ENCODE data around the gene DDX52.
"Not testable (repeated sequence)": the region's sequence is repeated elsewhere in the genome, so short reads cannot be mapped to it uniquely, and the experiment has no call there.

DDX52 gene

GRCh38 chr17:37643118-37643766 lies at the start of gene DDX52:
Gene DDX52, minus strand, starts transcription at chr17:37643446. Its CDS starts 26 bp downstream, at chr17:37643420.
- peak; percentile 80 for DNase-seq (ENCODE audit: low read depth)

- no peak for DNase-seq (ENCODE audit: low read depth)
Measured at GRCh38 chr17:37691807-37692206, 48.6 kb upstream of the DDX52 start.

GRCh38 chr17:37689317-37689716 lies 46.1 kb upstream of the DDX52 start:
- no peak for DNase-seq (ENCODE audit: low read depth)

GRCh38 chr17:37683454-37683984 lies 40.3 kb upstream of the DDX52 start:
- no peak for DNase-seq (ENCODE audit: low read depth)

- DNase-seq (ENCODE audit: low read depth) = no peak
Measured at GRCh38 chr17:37682007-37682406, 38.8 kb upstream of the DDX52 start.

GRCh38 chr17:37679995-37680394 lies 36.7 kb upstream of the DDX52 start:
- not testable (repeated sequence) for DNase-seq (ENCODE audit: low read depth)

GRCh38 chr17:37678036-37678435 lies 34.8 kb upstream of the DDX52 start:
- no peak for DNase-seq (ENCODE audit: low read depth)

- DNase-seq (ENCODE audit: low read depth) = no peak
Measured at GRCh38 chr17:37677021-37677420, 33.8 kb upstream of the DDX52 start.

- no peak for DNase-seq (ENCODE audit: low read depth)
Measured at GRCh38 chr17:37676115-37676925, 33.1 kb upstream of the DDX52 start.

- no peak for DNase-seq (ENCODE audit: low read depth)
Measured at GRCh38 chr17:37674511-37674910, 31.3 kb upstream of the DDX52 start.

- DNase-seq (ENCODE audit: low read depth) = no peak
Measured at GRCh38 chr17:37673386-37673785, 30.1 kb upstream of the DDX52 start.

- DNase-seq (ENCODE audit: low read depth) = no peak
Measured at GRCh38 chr17:37672548-37673078, 29.4 kb upstream of the DDX52 start.

- no peak for DNase-seq (ENCODE audit: low read depth)
Measured at GRCh38 chr17:37671824-37672547, 28.7 kb upstream of the DDX52 start.

GRCh38 chr17:37671028-37671823 lies 28.0 kb upstream of the DDX52 start:
- DNase-seq (ENCODE audit: low read depth) = no peak

- no peak for DNase-seq (ENCODE audit: low read depth)
Measured at GRCh38 chr17:37667039-37667438, 23.8 kb upstream of the DDX52 start.

- no peak for DNase-seq (ENCODE audit: low read depth)
Measured at GRCh38 chr17:37664214-37664613, 21.0 kb upstream of the DDX52 start.

GRCh38 chr17:37662353-37662752 lies 19.1 kb upstream of the DDX52 start:
- no peak for DNase-seq (ENCODE audit: low read depth)

- no peak for DNase-seq (ENCODE audit: low read depth)
Measured at GRCh38 chr17:37661400-37662014, 18.3 kb upstream of the DDX52 start.

- no peak for DNase-seq (ENCODE audit: low read depth)
Measured at GRCh38 chr17:37659925-37660324, 16.7 kb upstream of the DDX52 start.

- no peak for DNase-seq (ENCODE audit: low read depth)
Measured at GRCh38 chr17:37657202-37657601, 14.0 kb upstream of the DDX52 start.

GRCh38 chr17:37651849-37652248 lies 8.6 kb upstream of the DDX52 start:
- no peak for DNase-seq (ENCODE audit: low read depth)
